Measurements from ENCODE around the gene AUTS2.
A peak's percentile ranks its signal among the peaks of the same experiment; 100 is the strongest.

Gene AUTS2

DNA sequence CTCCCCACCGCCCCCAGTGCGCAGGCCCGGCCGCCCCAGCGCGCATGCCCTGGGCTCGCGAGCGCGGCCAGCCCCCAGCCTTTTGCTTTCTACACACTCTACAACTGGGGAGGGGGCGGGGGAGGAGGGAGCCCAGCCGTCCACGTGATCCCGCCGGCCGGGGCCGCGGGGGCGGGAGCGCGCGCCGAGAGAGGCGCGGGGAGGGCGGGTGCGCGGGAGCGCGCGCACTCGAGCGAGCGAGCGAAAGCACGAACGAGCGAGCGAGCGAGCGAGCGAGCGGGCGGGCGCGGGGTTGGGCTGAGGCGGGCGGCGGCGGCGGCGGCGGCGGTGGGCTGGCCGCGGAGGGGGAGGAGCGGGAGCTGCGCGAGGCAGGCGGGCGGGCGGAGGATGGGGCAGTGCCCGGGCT lies at the start of gene AUTS2:
TSS of gene AUTS2 (plus strand) at position 395 of the 406 bp plus-strand sequence. CDS start 1,179 bp downstream, outside the sequence.
- DNase-seq = peak; percentile 95

DNA sequence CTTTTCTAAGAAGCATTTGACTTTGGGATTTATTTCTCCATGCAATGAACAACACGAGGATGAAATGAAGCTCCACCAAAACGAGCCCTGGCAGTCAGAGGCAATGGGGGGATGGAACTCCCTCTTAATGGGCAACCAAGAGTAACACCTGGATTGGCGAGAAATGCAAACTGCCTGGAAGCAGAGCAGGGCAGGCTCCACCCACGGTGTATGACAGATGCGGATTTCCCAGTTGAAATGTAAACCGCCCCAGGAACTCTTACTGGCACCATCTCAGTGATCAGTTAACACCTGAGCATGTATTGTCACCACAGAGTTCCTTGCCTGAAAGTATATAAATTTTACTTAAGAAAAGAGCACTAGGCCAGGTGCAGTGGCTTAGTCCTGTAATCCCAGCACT lies 47.3 kb upstream of the AUTS2 start:
- no peak for DNase-seq

DNA sequence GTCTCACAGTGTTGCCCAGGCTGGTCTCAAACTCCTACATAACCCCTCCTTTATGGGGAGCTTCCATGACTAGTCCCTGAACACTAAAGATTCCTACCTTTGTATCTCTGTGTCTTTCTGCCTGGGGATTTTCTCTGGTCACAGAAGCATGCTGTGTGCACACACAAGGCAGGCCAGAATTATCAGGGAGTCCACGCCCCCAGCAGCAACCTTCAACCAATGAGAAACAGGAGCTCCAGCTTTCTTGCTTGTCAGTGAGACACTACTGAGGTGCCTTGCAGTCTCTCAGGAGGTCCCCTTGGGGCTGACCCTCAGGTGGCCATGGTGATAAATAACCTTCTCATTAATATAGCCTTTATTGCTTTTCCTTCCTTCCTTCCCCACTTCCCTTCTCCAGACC lies 45.1 kb upstream of the AUTS2 start:
- no peak for DNase-seq

DNA sequence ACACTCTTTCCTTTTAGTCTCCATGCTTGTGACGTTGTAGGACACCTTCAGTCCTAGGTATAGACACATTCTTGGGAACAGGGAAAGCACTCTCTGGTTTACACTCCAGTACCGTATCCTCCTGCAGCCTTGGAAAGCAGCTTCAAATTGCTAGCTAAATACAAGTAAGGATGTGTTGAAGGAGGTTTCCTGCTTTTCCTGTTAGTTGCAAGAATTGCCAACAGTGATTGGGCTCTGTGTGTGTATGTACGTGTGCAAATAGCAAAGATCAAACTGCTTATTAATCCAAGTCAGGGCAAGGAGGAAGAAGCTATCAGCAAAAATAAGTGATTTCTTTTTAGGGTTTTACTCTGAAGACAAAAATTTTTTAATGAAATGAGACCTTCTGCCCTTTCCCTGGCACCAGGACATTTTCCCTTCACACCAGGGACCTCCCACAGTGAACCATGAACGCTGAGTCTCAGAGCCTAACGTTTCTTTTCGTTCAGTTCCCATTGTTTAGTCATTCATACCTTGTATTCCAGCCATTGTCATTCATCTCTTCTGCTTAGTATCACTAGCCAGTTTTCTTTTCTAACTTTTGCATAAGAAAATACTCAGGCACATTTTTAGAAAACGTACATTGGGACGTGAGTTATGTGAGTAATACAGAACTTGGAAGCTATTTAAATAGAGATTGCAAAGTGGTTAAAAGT lies 36.9 kb upstream of the AUTS2 start:
- peak; percentile 3 for DNase-seq

DNA sequence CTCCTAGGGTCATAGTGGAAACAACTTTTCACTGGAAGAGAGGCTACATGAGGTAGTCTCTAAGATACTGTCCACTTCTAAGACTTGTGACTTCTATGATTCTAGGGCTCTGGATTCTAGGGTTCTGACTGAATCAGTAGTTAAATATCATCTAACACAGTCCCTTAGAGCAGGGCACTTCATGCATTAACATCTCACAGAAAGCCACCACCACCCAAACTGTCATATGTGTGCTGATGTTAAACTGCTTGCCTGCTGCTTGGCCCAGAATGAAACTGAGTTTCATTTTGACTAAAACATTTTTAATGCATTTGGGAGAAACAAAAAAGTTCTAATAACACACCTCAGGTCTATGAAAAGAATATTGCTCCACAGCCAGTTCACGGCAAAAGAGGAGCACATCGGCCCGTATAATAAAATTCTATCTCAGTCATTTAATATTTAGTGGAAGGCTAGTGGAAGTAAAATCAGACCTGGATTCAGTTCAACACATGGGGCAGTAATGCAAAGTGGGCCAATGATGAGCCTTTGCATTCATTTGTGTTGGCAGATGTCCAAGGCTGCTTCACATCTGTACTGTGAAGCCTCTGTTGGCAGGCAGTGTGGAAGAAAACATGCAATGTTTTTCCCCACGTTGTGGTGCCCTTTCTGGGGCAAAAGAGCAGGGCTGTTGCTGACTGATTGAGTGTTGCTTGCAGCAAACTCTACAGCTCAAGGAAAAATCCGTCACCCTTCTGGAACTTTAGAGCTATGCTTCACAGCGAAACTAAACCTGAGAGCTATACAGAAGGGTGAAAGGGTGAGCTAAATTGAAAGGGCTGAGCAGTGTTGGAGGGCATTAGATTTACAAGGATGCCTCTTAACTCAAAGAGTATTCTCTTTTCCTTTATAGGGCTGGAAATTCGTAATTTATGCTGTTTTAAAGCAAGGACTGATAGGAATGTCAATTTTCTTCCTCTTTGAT lies 33.5 kb upstream of the AUTS2 start:
- peak; percentile 68 for DNase-seq

DNA sequence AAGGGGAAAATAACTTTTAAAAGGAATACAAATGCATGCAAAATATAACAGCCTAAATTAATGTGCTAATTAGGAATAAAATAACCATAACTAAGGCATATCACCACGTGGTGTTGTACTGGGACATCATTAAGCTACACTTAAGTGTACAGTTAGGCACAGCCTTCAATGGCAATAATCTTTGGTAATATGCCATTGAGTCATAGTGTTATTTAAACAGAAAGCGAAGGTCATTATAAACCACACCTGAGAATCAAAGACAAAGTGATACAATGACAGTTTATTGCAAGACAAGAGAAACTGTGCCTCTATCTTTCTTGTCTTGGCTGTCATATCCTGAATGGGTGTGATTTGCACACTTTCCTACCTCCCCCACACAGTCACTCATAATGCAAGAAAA lies 30.5 kb upstream of the AUTS2 start:
- no peak for DNase-seq

DNA sequence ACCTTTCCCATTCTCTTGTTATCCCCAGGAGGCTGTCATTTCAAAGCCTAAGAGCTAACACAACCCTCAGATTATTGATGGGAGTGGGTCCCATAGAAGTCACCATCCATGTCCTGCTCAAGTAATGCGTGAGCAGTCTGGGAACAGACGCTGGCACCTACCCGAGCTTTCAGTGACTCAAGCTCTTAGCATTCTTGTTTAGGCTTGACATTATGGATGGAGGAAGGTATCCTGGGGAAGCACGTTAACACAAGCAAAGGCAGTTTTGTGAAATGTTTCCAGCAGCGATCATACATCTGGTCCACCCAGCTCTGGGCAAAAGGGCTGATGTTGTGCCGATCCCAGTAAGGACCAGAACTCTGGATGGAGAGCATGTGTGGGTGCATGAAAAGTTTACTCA lies 30.0 kb upstream of the AUTS2 start:
- peak; percentile 9 for DNase-seq

DNA sequence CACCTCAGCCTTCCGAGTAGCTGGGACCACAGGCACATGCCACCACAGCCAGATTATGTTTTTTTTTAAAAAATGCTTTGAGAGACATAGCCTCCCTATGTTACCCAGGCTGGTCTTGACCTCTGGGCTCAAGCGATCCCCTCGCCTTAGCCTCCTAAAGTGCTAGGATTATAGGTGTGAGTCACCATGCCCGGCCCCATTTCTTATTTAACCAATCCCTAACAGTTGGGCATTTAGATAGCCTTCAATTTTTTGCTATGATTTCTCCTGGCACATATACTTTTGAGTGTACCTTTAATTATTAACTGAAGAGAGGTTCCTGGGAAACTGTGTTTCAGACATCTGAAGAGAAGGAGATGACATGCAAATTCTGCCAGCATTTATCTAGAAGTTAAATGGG lies 22.6 kb upstream of the AUTS2 start:
- no peak for DNase-seq

DNA sequence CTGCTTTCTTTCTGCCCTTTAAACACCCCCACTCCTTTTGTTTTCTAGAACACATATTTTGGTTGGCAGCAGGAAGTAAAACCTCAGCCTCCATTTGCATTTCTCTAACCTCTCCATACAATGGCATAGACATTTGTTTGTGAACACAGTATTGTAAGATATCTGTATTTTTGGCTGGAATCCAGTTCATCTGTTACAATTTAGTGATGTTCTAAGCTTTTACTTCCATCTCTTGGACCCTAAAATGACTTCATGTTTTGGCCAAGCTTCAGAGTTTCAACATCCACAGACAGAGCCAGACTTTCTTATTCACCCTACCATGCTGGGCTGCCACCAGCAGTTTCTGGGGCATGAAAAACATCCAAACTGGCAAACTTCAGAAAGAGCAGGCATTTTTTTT lies 21.1 kb upstream of the AUTS2 start:
- no peak for DNase-seq

DNA sequence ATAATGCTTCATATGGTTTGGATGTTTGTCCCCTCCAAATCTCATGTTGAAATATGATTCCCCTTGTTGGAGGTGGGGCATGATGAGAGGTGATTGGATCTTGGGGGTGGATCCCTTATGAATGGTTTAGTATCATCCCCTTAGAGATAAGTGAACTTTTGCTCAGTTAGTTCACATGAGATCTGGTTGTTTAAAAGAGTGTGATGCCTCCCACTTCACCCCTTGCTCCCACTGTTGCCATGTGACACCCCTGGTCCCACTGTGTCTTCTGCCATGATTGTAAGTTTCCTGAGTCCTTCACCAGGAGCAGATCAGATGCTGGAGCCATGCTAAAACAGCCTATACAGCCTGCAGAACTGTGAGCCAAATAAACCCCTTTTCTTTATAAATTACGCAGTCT lies 13.1 kb upstream of the AUTS2 start:
- no peak for DNase-seq

DNA sequence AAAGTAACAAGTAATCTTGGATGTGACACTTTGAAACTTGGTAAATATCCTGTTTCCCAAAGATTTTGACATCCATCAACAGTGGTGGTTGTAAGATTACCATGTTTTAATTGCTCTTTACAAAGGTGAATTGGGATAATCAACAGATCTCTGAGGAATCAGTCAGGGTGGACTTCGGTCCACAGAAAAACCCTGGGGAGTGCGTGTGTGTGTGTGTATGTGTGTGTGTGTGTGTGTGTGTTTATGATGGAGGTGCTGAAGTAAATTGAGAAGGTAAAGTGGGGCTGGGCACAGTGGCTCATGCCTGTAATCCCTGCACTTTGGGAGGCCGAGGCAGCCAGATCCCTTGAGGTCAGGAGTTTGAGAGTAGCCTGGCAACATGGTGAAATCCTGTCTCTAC lies 12.0 kb upstream of the AUTS2 start:
- no peak for DNase-seq

DNA sequence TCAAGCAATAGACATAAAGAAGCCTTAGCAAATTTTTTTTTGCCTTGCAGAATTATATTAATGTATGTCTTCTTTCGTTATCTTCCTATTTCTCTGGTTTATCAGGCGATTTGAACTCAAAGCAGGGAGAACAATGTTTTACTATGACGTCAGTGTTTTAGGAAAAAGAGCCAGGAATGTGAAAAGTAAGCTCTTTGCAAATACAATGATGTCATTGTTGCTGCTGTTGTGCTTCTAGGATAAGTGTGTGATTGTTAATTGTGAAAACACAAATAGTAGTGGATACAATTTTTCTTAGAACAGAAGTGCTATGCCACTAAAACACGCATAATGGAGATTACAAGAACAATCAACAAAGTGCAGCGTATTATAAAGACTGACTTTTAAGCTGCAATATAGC lies 9.5 kb upstream of the AUTS2 start:
- no peak for DNase-seq

DNA sequence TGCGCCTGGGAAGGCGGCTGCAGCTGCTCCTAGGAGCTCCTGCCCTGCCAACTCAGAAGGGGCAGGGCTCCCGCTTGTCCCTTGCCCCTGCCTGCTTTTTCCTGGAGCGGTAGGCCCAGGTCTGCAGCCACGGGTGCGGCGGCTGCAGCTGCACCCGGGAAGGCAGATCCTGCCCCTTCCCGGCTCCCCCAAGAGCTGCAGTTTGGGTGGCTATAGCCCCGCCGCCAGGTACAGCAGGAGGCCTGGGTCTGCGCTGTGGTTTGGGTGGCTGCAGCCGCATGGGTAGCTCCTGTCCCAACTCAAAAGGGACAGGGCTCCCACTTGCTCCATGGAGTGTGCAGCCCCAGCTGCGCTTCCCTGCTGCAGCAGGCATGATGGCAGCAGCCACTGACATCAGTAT lies 6.5 kb upstream of the AUTS2 start:
- no peak for DNase-seq

DNA sequence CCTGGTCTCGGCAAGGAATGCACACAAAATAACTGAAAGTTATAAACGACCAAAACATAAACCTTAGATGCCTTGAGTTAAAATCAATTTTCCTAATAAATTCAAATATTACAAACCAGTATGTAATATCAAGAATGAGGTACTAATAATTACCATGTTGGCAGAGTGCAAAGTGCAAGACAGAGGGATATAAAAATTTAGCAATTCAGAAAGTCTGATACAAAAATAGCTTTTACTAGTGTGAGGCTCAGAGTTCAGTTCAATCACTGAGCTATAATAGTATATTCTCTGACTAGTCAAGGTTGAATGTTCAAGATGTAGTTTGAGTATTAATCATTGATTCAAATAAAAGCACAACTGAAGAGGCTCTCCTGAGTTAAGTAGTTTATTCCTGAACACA lies 4.8 kb upstream of the AUTS2 start:
- no peak for DNase-seq

DNA sequence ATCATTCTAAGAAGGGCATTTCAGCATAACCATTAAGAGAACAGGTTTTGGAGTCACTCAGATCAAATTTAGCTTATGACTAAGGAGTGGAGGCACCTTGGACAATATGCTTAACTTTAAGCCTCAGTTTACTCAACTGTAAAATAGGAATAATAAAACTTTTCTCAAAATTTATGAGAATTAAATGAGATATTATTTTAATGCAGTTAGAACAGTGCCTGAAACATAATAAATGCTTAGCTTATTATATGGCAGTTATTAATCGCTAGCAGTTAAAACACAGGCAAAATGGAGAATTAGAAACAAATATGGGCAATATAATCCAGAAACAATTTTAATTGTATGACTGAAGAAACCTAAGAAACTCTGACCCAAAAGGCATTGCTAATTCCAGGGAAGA lies 2.9 kb upstream of the AUTS2 start:
- DNase-seq = no peak

DNA sequence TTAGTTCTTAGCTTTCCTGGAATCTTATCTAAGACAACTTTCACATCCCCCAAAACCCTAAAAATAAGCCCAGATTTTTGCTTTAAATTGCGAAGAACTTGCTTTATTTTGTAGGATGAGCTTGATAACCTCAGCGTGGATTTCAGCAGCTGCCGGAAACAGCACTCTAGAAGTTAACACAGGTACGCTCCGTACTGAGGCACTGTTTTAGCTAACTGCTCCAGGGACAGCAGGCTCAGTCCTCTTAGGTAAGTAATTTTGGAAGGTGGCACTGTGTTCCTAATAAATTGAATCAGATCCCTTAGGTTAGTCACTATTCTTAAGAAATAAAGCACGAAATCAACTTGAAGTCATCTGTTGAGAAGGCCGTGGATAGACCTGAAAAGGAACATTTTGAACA lies 2.2 kb upstream of the AUTS2 start:
- no peak for DNase-seq

DNA sequence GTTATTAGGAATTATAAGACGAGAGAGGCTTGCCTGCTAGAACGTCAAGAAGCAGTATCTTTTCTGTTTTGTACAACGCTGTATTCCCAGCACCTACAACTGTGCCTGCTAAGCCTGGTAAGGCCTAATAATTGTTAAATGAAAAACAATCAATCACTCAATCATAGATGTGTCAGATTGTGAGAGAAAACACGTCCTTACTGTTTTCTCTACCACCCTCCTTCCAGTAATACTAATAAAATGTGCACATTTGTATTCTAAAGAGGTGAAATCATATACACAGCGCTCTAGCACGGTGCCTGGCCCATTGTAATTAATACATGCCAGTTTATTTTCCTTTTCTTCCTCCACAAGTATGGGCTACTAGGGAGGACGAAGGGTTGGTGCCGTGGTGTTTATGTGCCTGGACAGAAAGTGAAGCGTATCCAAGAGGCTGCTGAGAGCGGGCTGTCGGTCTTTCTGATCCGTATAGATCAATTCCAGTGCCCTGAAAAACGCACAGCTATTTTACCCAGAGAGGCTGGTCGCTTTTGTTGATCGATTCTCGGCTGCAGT lies 1.5 kb upstream of the AUTS2 start:
- DNase-seq = no peak

DNA sequence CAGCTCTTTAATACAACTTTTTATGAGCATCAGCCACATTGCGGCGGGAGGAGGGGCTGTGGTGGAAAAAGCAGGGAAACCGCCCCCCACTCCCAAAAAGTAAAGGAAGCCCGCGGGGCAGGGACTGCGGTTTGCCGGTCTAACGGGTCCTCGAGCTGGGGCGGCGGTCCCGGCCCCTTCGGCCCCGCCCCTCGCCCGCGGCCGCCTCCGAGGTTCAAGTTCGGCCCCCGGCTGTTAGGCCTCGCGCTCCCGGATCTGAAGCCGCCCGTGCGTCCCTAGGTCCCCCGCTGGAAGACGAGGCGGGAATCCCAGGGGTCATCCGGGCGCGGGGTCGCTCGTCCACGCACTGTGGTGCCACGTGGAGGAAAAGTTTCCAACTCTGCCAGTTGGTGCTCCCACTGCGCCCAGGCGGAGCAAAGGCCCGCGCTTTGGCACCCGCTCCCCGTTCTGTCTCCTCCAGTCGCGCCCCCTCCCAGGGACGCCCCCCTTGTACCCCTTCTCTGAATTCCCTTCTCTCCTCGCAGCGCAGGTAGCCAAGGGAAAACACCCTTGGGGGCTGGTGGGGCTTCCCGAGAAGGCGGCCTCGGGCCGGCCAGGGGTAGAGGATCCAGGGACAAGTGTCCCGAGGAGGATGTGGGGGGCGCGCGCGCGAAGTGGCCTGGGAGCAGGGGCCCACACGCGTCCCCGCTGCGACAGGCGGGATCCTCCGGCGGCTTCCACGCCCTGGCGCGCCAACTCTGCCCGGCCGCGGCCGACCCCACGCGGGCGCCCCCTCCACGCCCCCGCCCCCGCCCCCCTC lies 798 bp upstream of the AUTS2 start:
- DNase-seq = peak; percentile 31

DNA sequence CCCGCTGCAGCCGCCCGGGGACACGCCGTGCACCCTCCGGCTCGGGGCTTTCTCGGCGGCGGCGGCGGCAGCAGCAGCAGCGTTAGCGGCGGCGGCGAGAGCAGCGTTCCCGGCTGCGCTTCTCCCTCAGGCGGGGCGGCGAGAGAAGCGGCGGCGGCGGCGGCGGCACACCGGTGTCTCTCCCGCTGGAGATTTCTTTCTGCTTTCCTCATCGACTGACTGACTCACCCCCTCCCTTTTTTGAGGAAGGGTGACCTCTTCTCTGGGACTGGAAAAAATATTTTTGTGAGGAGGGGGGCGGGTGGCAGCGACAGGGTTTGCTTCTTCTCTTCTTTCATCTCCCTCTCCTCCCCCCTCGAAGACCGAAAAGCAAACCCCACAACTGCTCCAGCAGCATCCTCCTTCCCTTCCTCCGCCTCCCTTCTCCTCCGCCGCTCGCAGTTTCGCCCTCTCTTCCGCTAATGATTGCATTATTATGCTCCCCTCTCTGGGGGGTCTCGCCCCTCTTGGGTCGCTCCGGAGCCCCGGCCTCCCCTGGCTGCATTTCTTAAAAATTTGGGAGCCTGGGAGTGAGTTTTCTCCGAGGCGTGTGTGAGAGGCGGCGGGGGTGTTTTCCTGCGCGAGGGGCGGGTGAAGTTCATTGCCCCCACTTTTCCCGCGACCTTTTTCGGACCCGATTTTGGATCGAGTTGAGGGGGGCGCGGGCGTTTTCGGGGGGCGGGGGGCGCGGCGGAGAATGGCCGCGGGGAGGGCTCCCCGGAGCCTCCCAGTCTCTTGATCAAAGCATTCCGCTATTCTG lies 411 bp downstream of the AUTS2 start:
- DNase-seq = peak; percentile 73

DNA sequence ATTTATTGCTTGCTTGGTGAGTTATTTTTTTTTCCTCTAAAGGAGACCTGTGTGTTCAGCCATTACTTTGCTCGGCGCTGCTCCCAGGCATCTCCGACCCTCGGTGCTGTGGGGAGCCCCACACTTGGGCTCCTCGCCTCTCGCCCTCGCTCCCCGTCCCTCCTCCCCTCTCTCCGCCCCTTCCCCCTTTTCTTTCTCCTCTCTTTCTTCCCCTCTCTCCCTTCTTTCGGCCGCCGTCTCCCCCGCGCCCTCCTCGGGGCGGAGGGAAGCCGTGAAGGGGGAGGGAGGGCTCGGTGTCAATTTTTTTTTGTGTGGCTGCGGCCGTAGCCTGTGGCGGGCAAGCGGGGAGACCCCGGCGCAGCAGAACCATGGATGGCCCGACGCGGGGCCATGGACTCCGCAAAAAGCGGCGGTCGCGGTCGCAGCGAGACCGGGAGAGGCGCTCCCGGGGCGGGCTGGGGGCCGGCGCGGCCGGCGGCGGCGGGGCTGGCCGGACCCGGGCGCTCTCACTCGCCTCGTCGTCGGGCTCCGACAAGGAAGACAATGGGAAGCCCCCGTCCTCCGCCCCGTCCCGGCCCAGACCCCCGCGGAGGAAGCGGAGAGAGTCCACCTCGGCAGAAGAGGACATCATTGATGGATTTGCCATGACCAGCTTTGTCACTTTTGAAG lies 1.1 kb downstream of the AUTS2 start:
- peak; percentile 39 for DNase-seq

DNA sequence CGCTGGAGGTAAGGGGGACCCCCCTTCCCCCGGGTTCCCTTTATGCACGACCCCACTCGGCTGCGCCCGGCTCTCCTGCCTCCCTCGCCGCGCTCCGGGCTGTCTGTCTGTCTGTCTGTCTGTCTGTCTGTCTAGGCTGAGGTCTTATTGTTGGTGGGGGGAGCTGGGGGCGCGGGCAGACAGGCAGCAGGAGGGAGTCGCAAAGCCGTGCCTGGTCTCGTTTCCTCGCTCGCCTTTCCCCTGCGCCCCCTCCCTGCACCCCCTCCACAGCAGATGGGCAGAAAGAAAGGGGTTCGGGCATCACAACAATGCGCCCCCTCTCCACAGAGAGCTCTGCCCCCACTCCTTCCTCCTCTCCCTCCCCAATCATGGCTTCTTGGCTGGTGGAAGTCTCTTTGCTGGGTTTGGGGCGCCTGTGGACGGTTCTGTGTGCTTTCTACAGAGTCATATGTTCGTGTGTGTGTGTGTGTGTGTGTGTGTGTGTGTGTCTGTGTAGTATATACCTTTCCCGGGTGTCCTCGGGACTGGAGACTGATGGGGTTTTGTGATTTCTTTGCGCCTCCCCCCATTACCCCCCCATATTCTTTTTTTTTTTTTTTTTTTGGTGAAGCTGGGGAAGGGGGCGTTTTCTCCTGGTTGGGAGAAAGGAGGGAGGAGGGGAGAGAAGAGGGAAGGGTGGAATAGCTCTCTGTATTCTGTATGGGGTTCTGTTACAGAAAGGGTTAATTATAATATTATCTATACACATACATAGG lies 1.9 kb downstream of the AUTS2 start:
- peak; percentile 43 for DNase-seq

Data from fibroblast of skin of right biceps (primary cell).